ENCODE data around the gene CAPN11.
A peak's percentile ranks its signal among the peaks of the same experiment; 100 is the strongest.

Gene CAPN11

GRCh38 chr6:44222486-44223318, 64.1 kb downstream of the CAPN11 start (continued):
- TF ChIP-seq ZNF513 (tag by site-specific recombination; IDR thresholded peaks at IDR 0.05) (no peak), BCL11A (tag by site-specific recombination; IDR thresholded peaks at IDR 0.05; ENCODE audit: low read depth) (no peak), PATZ1 (tag by site-specific recombination; IDR thresholded peaks at IDR 0.05) (peak; percentile 61), RBAK (tag by site-specific recombination; IDR thresholded peaks at IDR 0.05) (no peak; the same call in 1 of the 2 replicates), ZNF791 (tag by site-specific recombination; IDR thresholded peaks at IDR 0.05) (no peak), GLIS2 (tag by site-specific recombination; IDR thresholded peaks at IDR 0.05) (no peak; the same call in 1 of the 2 replicates), ZNF280C (tag by site-specific recombination; IDR thresholded peaks at IDR 0.05) (no peak), ZNF623 (tag by site-specific recombination; IDR thresholded peaks at IDR 0.05) (no peak), ZNF26 (tag by site-specific recombination; IDR thresholded peaks at IDR 0.05) (no peak), ZBTB17 (tag by site-specific recombination; IDR thresholded peaks at IDR 0.05) (peak; percentile 49; the same call in 1 of the 2 replicates), MYNN (tag by site-specific recombination; IDR thresholded peaks at IDR 0.05; ENCODE audit: borderline replicate concordance) (no peak), ZNF529 (tag by site-specific recombination; IDR thresholded peaks at IDR 0.05; ENCODE audit: insufficient replicate concordance) (no peak), CTCF (tag by site-specific recombination; IDR thresholded peaks at IDR 0.05) (peak; percentile 49; the same call in 1 of the 2 replicates), ZNF341 (tag by site-specific recombination; IDR thresholded peaks at IDR 0.05; ENCODE audit: low read depth) (peak; percentile 97), ZNF473 (tag by site-specific recombination; IDR thresholded peaks at IDR 0.05) (no peak), ZNF530 (tag by site-specific recombination; IDR thresholded peaks at IDR 0.05; ENCODE audit: low read depth) (no peak), ZNF266 (tag by site-specific recombination; IDR thresholded peaks at IDR 0.05; ENCODE audit: low read depth) (no peak), ZEB2 (tag by site-specific recombination; IDR thresholded peaks at IDR 0.05) (no peak), ZNF596 (tag by site-specific recombination; IDR thresholded peaks at IDR 0.05) (no peak), ZNF692 (tag by site-specific recombination; IDR thresholded peaks at IDR 0.05) (no peak), ZNF449 (tag by site-specific recombination; IDR thresholded peaks at IDR 0.05) (no peak), ZFHX2 (tag by site-specific recombination; conservative IDR thresholded peaks at IDR 0.05) (peak; percentile 90), ZNF214 (tag by site-specific recombination; IDR thresholded peaks at IDR 0.05; ENCODE audit: borderline replicate concordance) (no peak), ZNF837 (tag by site-specific recombination; IDR thresholded peaks at IDR 0.05) (no peak), ZNF707 (tag by site-specific recombination; IDR thresholded peaks at IDR 0.05) (no peak), ZNF311 (tag by site-specific recombination; IDR thresholded peaks at IDR 0.05; ENCODE audit: borderline replicate concordance) (no peak), SP3 (tag by site-specific recombination; IDR thresholded peaks at IDR 0.05) (0 out of 2 replicates have a peak, but pooled peaks have one; percentile 32)

Data from HEK293 (cell line).